Measurements from ENCODE around the gene COPS8.

- TF ChIP-seq CTCF (IDR thresholded peaks at IDR 0.05; ENCODE audit: low read length) = no peak
- no peak for TF ChIP-seq EZH2 (IDR thresholded peaks at IDR 0.05; ENCODE audit: borderline replicate concordance, low read length)
These were observed 62.9 kb downstream of the COPS8 start for GRCh38 chr2:237148624-237149023.
